PFSK-1 (cell line): ENCODE measurements around the gene OR5K4.

ENCODE experiments used
- FOXP2 ChIP-seq: optimal IDR thresholded peaks from 2 replicates; pipeline ENCODE3; 2011; ENCODE audit warnings: borderline replicate concordance, control low read depth, inconsistent platforms; ENCODE audit not compliant: insufficient read depth; ENCODE audit errors: extremely low read length, extremely low read depth
- POLR2AphosphoS5 ChIP-seq: IDR thresholded peaks from 2 replicates; pipeline ENCODE4 v1.6.1; 2012; ENCODE audit warnings: low read depth, mild to moderate bottlenecking, control low read depth, low read length, moderate library complexity
- REST ChIP-seq, 2 experiments: IDR thresholded peaks; 2 replicates each; pipeline versions ENCODE4 v1.6.1 to v1.8.0; 2011 to 2012; ENCODE audit warnings: low read depth in 2 of 2, low read length in 2 of 2, control low read depth in 1 of 2, inconsistent platforms in 1 of 2, mild to moderate bottlenecking in 1 of 2, moderate library complexity in 1 of 2; ENCODE audit not compliant: insufficient read depth in 1 of 2
- SIN3A ChIP-seq: IDR thresholded peaks from 2 replicates; pipeline ENCODE4 v1.6.1; 2012; ENCODE audit warnings: mild to moderate bottlenecking, low read length, moderate library complexity, borderline replicate concordance; ENCODE audit not compliant: insufficient read depth
- TAF1 ChIP-seq: IDR thresholded peaks from 2 replicates; pipeline ENCODE4 v1.6.1; 2012; ENCODE audit warnings: low read length, control low read depth, borderline replicate concordance; ENCODE audit not compliant: insufficient read depth

Gene OR5K4

GRCh38 chr3:98404010-98404409 is 50.4 kb downstream of the OR5K4 start:
- TF ChIP-seq SIN3A (no peak), POLR2AphosphoS5 (no peak), FOXP2 (no peak), REST (IDR thresholded peaks at IDR 0.05; ENCODE audit: insufficient read depth in 1 of 2, low read depth in 2 of 2, low read length in 2 of 2) (no peak), TAF1 (no peak)
